ENCODE data around the gene ADGRB3.

GRCh38 chr6:69305456-69305855 is 670.4 kb downstream of the ADGRB3 start:
- TF ChIP-seq POLR2A (IDR thresholded peaks at IDR 0.05; ENCODE audit: low read length): no peak
- no peak for TF ChIP-seq GATA1 (IDR thresholded peaks at IDR 0.05; ENCODE audit: low read depth, low read length)
